HUES48 (cell line): Measurements from ENCODE around the gene LIPC.

Source experiments
- H3K27ac ChIP-seq: one replicate; pipeline ENCODE4 v1.7.0; 2013; ENCODE audit warnings: low read depth, low read length, inconsistent platforms
- H3K27me3 ChIP-seq: 2 replicates; pipeline ENCODE4 v1.6.1; 2013; ENCODE audit warnings: mild to moderate bottlenecking, low read length; ENCODE audit not compliant: control insufficient read depth, insufficient read depth
- H3K36me3 ChIP-seq: 2 replicates; pipeline ENCODE4 v1.6.1; 2013; ENCODE audit warnings: low read length; ENCODE audit not compliant: control insufficient read depth, insufficient read depth
- H3K4me1 ChIP-seq: 2 replicates; pipeline ENCODE4 v1.6.1; 2013; ENCODE audit warnings: mild to moderate bottlenecking, low read length; ENCODE audit not compliant: control insufficient read depth, insufficient read depth
- H3K4me3 ChIP-seq: 2 replicates; pipeline ENCODE4 v1.5.1; 2013; ENCODE audit warnings: mild to moderate bottlenecking, low read depth, low read length
- H3K9ac ChIP-seq: 2 replicates; pipeline ENCODE4 v1.6.1; 2013; ENCODE audit warnings: mild to moderate bottlenecking, low read depth, low read length, moderate library complexity
- H3K9me3 ChIP-seq: 2 replicates; pipeline ENCODE4 v1.6.1; 2013; ENCODE audit warnings: low read length; ENCODE audit not compliant: control insufficient read depth, insufficient read depth

The LIPC gene

GRCh38 chr15:58475573-58476524 is 44.1 kb downstream of the LIPC start:
- H3K4me3 ChIP-seq: no peak overlapping the region
- H3K4me1 ChIP-seq: 0 out of 2 replicates have a peak, but pooled peaks cover 9% of the 10 kb centered on the region
- H3K9me3 ChIP-seq: no peaks in the 10 kb centered on the region
- H3K9ac ChIP-seq: no peak overlapping the region
- no peaks in the 10 kb centered on the region for H3K27me3 ChIP-seq
- no peak overlapping the region for H3K27ac ChIP-seq
- no peaks in the 10 kb centered on the region for H3K36me3 ChIP-seq

DNA sequence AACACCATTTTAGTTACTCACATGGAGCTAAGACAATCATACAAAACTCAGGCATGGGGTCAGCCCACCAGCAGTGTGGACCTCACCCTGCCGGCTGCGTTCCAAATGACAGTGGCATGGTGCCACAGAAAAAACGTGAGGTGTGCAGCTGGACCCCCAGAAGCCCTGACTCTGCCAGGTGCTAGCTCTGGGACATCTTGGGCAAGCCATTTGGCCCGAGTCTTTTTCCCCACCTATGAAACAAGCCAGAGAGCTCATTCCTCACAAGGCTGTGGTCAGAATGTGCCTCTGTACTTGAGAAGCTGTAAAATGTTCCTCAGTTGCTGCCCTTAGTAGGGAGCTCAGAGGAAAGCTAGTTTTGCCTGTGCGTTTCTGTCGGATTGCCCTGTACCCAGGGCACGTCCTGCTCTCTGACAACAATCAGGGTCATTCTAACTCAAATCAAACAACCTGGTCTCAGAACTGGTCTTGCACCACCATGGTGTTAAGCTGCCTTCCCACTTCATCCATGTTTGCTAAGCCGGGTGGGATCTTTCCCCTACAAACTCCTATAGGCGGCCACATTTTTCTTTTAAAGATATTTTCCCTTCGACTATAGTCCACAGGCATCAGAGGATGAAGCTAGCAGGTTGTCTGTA is 44.9 kb downstream of the LIPC start:
- 0 out of 2 replicates have a peak, but pooled peaks cover 9% of the 10 kb centered on the region for H3K4me1 ChIP-seq
- no peak overlapping the region for H3K27ac ChIP-seq
- H3K27me3 ChIP-seq: no peaks in the 10 kb centered on the region
- H3K9ac ChIP-seq: no peak overlapping the region
- no peak overlapping the region for H3K4me3 ChIP-seq
- no peaks in the 10 kb centered on the region for H3K36me3 ChIP-seq
- H3K9me3 ChIP-seq: no peaks in the 10 kb centered on the region

- H3K9me3 ChIP-seq: no peaks in the 10 kb centered on the region
- 0 out of 2 replicates have a peak, but pooled peaks cover 9% of the 10 kb centered on the region for H3K4me1 ChIP-seq
- no peak overlapping the region for H3K27ac ChIP-seq
- H3K9ac ChIP-seq: no peak overlapping the region
- H3K27me3 ChIP-seq: no peaks in the 10 kb centered on the region
- H3K36me3 ChIP-seq: no peaks in the 10 kb centered on the region
- no peak overlapping the region for H3K4me3 ChIP-seq
These were observed 45.4 kb downstream of the LIPC start for GRCh38 chr15:58477170-58477569.

- H3K9ac ChIP-seq: no peak overlapping the region
These were observed 46.2 kb downstream of the LIPC start for GRCh38 chr15:58478035-58478434.

DNA sequence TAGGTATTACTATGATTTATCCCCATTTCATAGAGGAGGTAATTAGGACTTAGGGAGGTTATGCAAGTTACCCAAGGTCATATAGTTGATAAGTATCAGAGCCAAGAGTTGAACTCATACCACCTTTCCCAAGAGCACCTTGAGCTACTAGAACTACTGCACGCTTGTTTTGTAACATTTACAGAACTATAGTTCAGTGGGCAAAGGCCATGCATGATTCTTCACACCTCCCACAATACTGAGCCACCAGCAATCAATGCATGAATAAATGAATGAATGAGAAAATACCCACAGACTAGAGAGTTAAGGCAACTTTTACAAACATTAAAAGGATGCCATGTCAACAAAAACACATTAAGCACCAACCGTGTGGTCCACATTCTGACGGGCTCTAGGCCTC is 46.8 kb downstream of the LIPC start:
- H3K4me1 ChIP-seq: no peaks in the 10 kb centered on the region
- no peaks in the 10 kb centered on the region for H3K27me3 ChIP-seq
- no peak overlapping the region for H3K4me3 ChIP-seq
- no peak overlapping the region for H3K9ac ChIP-seq
- H3K27ac ChIP-seq: no peak overlapping the region
- no peaks in the 10 kb centered on the region for H3K36me3 ChIP-seq
- no peaks in the 10 kb centered on the region for H3K9me3 ChIP-seq

More at GRCh38 chr15:58478035-58478434, 46.2 kb downstream of the LIPC start:
- H3K9me3 ChIP-seq: no peaks in the 10 kb centered on the region
- 0 out of 2 replicates have a peak, but pooled peaks cover 5% of the 10 kb centered on the region for H3K4me1 ChIP-seq
- H3K36me3 ChIP-seq: no peaks in the 10 kb centered on the region
- H3K27me3 ChIP-seq: no peaks in the 10 kb centered on the region
- H3K4me3 ChIP-seq: no peak overlapping the region
- H3K27ac ChIP-seq: no peak overlapping the region

GRCh38 chr15:58479941-58480340 is 48.1 kb downstream of the LIPC start:
- Histone ChIP-seq H3K9ac (no peak overlapping the region), H3K4me3 (no peak overlapping the region), H3K36me3 (no peaks in the 10 kb centered on the region), H3K27ac (no peak overlapping the region), H3K4me1 (no peaks in the 10 kb centered on the region), H3K9me3 (no peaks in the 10 kb centered on the region), H3K27me3 (no peaks in the 10 kb centered on the region)

DNA sequence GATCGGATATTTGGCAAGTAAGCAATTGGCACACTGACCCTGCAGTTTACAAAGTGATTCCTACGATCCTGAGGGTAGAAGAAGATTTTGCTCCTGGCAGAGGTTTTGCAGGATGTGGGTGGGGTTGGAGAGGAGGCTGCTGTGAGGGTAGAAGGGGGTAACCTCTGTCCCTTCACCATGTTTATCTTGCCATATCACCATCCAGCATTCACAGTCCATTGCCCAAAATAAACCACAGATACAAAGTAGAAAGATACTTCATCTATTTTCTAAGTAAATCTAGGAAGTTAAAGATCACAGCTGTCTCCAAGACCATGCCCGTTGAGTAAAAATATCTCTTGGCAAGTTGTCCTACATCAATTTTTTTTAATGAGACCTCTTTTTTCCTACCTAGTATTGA is 51.6 kb downstream of the LIPC start:
- H3K36me3 ChIP-seq: no peaks in the 10 kb centered on the region
- H3K9ac ChIP-seq: no peak overlapping the region
- H3K9me3 ChIP-seq: no peaks in the 10 kb centered on the region
- H3K4me1 ChIP-seq: no peaks in the 10 kb centered on the region
- H3K27me3 ChIP-seq: no peaks in the 10 kb centered on the region
- no peak overlapping the region for H3K27ac ChIP-seq
- H3K4me3 ChIP-seq: no peak overlapping the region

- no peaks in the 10 kb centered on the region for H3K36me3 ChIP-seq
- no peaks in the 10 kb centered on the region for H3K4me1 ChIP-seq
- H3K9me3 ChIP-seq: peaks cover 9% of the 10 kb centered on the region; the same call in 1 of the 2 replicates
- H3K9ac ChIP-seq: no peak overlapping the region
- H3K4me3 ChIP-seq: no peak overlapping the region
- no peak overlapping the region for H3K27ac ChIP-seq
- no peaks in the 10 kb centered on the region for H3K27me3 ChIP-seq
These were observed 53.2 kb downstream of the LIPC start for GRCh38 chr15:58484791-58485600.

DNA sequence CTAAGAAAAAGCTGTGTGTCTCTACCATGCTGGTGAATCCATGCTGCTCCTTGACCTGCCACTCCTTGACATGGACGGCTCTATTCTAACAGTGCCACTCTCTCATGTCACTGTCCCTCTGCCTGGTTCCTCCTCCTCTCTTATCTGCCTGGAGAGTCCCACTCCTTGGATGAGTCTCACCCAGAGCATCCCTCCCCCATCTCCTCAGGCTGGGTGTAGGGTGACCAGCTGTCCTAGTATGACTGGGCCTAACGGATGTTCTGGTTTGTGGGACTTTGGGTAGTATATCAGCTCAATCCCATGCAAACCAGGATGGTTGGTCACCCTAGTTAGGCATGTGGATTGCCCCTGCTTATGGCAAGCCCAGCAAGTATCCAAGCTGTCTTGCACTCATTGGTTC is 54.3 kb downstream of the LIPC start:
- H3K9me3 ChIP-seq: peaks cover 11% of the 10 kb centered on the region; the same call in 1 of the 2 replicates
- H3K27ac ChIP-seq: no peak overlapping the region
- H3K36me3 ChIP-seq: no peaks in the 10 kb centered on the region
- H3K4me3 ChIP-seq: no peak overlapping the region
- H3K4me1 ChIP-seq: no peaks in the 10 kb centered on the region
- no peak overlapping the region for H3K9ac ChIP-seq
- no peaks in the 10 kb centered on the region for H3K27me3 ChIP-seq

GRCh38 chr15:58486564-58486963 is 54.8 kb downstream of the LIPC start:
- no peaks in the 10 kb centered on the region for H3K36me3 ChIP-seq
- H3K27ac ChIP-seq: no peak overlapping the region
- no peak overlapping the region for H3K4me3 ChIP-seq
- no peaks in the 10 kb centered on the region for H3K4me1 ChIP-seq
- H3K9ac ChIP-seq: no peak overlapping the region
- H3K9me3 ChIP-seq: peaks cover 11% of the 10 kb centered on the region; the same call in 1 of the 2 replicates
- H3K27me3 ChIP-seq: no peaks in the 10 kb centered on the region
